NCI-H524 (cell line): ENCODE results near the gene NCBP1.
A peak's percentile ranks its signal among the peaks of the same experiment; 100 is the strongest.

Source experiments
- DNase-seq, 2 experiments: peaks; one replicate each; lab custom pipeline; 2025; lab: John Stamatoyannopoulos, UW

NCBP1 gene

DNA sequence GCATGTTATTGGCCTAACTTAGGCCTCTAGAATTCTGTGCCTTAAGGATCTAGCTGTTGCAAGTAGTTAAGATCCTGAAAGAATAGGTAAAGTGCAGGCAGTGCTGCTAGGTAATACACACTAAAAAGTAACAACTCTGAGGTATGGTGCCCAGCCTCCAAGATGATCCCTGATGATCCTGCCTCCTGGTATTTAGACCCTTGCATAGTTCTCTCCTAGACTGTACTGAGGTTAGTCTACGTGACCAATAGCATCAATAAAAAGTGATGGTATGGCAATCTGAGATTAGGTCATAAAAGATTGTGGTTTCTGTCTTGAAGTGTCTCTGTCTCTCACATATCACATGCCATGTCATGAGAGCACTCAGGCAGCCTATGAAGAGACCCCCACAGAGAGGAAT lies 9.7 kb upstream of the NCBP1 start:
- DNase-seq, result no peak

DNA sequence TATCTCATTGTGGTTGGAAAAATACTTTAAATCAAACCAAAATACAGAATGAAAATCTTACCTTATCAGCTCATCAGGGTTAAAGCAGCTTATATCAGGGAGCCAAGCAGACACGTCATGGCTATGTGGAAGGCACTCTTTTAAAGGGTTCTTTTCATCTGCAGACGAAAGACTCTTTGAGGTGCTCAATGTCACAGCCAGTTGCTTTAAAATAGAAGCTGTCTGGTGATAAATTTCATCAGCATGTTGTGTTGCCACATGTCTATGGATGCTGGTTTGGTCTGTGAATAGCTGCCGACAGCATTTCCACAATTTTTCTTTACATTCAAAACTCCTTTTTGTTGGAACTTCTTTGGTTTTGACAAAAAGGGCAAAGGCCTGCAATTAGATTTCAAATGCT lies 8.0 kb upstream of the NCBP1 start:
- no peak for DNase-seq

DNA sequence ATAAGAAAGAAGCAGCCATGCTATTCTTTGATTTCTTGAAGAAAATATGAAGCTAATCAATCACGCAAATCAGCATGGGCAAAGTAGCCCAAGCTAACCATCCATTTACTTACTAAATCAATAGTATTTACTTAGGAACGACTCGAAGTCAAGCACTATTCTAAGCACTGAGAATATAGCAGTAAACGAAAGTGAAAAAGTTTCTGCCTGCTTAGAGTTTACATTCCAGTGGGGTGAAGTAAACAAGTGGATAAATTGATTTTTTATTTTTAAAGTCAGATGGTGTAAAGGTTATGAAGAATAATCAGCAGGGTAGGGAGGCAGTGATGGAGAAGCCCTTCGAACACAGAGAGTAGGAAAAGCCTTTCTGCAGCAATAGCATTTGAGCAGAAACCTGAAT lies 6.0 kb upstream of the NCBP1 start:
- DNase-seq, result no peak

DNA sequence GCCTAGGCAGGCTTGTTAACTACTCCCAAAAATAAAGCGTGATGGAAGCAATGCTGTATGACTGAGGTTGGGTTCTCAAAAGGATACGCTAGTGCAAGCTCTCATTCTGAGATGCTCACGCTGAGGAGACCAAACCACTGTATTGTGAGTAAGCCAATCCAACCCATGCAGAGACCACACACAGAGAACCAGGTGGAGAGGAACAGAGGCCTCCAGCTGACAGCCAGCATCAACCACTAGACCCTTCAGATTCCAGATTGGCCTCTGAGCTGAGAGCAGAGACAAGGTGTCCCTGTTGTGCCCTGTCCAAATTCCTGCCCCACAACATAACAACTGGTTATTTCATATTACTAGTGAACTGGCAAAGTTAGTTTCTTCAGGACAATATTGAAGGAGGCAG lies 5.0 kb upstream of the NCBP1 start:
- no peak for DNase-seq

DNA sequence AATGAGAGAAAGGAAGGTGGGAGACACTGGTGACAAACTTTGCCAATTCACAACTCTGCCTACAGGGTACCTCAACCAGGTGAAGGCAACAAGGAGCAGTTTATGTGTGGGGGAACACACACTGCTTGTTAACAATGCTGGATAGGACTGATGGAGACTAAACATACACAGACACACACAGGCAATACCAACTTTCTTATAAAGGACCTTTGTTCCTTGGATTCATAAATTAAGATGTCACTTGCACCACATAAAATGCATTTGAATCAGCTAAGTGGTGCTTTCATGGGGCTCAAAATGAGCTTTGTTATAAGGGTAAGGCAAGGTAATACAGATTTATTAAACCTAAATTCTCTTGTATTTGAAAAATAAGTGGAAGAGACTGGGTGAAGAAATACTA lies 4.5 kb upstream of the NCBP1 start:
- no peak for DNase-seq

DNA sequence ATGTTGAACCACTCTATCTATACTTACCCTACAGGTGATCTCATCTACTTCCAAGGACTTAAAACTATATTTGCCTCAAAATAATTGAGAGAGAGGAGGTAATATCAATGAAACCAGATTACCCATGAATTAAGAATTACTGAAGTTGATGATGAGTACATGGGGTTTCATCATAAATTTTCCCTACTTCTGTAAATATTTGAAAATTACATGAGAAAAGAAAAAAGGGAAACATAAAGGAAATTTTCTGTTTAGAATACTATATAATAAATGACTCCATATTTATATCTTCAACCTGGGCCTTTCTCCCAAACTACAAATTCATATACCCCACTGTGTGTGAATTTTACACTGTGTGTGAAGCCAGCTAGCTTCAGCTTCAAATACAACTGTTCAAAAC lies 3.0 kb upstream of the NCBP1 start:
- no peak for DNase-seq

DNA sequence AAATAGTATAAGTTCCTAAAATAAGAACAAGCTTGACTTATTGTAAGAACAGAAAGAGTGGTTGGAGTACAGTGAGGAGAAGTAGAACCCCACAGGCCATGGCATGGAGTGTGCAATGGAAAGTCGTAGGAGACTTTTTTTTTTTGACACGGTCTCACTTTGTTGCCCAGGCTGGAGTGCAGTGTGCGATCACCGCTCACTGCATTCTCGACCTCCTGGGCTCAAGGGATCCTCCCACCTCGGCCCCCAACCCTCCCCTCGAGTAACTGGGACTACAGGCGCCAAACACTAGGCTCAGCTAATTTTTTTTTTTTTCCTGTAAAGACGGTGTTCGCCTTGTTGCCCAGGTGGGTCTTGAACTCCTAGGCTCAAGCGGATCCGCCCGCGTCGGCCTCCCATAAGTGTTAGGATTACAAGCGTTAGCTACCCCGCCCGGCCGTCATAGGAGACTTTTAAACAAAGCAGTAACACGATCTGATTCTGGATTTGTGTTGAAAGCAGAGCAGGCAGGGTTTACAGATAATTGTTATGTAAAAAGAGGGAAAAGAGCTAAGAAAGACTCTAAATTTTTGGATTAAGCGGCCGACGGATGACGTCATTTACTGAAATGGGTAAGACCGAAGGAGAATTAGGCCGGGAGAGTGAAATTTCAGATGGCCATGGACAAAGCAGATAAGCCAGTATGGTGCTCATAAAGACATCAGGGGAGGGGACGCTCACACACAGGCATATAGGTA lies 1.2 kb upstream of the NCBP1 start:
- peak; percentile 71 to 79 for DNase-seq

DNA sequence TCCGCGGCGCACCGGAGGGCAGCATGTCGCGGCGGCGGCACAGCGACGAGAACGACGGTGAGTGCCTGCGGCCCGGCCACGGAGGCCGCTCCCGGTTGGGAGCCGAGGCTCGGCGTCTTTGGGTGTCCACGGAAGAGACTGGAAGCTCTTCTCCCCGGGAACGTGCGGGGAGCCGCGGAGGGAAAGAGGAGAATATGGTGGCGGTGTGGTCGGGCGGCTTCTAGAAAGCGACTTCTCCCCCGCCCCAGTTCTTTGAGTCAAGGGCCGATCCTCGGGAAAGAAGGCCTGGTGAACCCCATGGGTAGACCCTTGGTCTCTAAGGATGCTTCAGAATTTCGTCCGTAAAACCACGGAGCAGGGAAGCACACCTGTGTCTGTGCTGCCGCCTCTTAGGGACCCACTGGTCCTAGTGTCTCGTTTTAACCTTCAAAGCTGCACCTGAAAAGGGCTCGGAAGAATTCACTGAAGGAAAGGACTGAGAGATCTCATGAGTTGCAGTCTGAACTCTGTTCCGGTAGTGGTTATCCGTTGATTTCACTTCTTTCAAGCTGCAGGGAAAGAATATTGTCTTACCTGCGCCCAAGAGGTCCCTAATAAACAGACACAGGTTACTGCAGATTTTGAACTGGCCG lies 354 bp downstream of the NCBP1 start:
- peak in 1 of 2 experiments; percentile 47 for DNase-seq

DNA sequence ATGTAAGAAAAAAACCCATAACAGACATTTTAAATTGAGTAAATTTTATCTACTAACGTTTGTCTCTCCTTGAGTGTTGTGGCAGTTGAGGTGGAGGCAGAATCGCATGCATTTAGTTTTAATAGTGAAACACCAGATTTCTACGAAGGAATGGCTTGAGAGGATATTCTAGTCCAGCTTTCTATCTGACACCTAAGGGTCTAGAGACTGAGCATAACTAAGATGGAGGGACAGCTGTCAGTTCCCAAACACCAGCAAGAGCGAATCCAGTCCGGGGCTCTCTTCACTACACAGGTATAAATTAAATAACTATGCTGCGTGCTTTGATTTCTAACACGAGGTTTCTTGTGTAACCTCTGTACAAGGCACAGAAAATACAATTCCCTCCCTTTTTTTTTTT lies 1.4 kb downstream of the NCBP1 start:
- no peak for DNase-seq

DNA sequence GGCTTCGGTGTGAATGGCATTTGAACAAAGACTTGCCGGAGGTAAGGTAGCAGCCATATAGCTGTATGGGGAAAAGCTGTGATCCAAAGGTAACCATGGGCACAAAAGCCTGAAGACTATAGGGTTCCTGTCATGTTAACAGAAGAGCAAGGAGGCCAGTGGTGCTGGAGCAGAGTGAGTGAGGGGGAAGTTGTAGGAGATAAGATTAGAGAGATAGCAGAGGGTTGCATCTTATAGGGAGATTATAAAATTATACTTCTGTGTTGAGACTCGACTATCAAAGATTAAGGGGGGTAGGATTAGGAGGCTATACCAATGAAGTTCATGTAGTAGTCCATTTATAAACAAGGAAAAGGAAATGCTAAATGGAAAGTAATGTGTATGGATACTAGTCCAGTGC lies 3.3 kb downstream of the NCBP1 start:
- DNase-seq, result no peak

DNA sequence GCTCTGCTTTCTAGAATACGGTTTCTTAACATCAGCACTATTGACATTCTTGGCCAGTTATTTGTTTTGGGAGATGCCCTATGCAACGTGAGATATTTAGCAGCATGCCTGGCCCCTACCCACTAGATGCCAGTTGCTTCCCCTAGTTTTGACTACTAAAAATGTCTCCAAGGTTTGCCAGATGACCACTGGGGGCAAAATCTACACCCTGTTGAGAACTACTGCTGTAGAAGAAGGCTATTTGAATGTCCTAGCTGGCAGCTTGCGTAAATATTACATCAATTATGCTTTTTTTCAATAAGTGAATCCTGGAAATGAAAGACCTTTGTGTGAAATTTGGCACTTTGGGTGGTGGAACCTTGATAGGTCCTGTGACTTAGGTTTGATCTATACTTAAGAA lies 5.0 kb downstream of the NCBP1 start:
- DNase-seq, result no peak

DNA sequence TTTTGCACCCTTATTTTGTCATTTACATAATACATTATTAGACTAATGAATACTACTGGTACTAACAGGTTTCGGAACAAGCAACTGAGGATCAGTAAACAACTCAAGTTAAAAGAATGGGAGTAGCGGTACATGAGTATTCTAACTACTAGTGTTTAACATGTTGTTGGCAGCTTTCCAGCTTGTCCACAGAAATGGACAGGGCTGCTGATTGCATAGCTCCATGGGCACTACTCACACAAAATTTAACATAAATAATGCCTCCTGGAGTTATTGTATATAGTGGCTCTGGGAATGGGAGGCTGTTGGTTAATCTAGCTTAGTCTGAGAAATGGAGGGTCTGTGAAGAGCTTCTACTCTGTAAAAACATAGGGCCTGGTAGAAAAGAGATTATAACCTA lies 6.7 kb downstream of the NCBP1 start:
- DNase-seq, result no peak

DNA sequence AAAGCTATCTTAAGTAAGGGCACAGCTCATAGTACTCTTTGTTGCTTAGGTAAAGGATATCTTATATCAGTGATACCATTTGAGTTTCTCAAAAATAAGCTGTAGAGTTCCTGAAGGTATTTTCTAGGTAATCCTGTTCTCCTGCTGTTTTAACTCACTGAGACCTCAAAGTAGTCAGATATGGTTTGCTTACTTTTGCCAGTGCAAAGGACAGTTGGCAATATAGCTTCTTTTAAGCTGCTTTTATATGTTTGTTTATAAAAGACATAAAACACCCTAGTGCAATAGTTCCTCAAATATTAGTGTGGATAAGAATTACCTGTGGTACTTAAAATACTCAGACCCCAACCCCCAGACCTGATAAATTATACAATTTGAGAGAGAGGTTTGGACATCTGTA lies 12.1 kb downstream of the NCBP1 start:
- DNase-seq, result no peak

DNA sequence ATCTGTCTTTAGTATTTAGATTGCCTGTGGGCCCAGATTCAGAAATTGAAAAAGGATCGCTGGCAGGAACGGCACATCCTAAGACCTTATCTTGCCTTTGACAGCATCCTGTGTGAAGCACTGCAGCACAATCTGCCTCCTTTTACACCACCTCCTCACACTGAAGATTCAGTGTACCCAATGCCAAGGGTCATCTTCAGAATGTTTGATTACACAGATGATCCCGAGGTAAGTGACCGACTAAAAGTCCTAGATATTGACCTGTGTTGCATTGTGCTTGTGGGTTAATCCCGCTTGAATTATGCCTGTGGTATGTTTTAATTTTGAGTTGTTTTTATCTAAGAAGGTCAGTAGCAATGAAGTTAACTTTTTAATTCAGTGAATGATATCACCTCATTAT lies 14.4 kb downstream of the NCBP1 start:
- DNase-seq, result no peak

DNA sequence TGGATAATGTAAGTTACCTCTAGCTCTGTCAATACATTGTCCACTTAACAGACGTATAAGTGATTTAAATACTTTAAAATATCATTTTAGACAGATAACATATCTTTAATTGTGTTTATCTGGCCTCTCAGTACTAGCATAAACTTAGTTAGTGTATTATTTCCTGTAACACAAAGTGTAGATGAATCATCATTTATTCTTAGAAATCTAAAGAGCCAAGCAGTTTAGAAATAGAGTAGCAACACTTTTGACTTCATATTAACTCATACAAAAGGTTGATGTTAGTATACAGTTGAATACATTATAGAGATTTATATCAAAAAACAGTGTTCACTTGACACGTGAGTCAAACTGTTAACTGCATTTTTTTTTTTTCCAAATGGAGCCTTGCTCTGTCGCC lies 18.0 kb downstream of the NCBP1 start:
- DNase-seq, result no peak

DNA sequence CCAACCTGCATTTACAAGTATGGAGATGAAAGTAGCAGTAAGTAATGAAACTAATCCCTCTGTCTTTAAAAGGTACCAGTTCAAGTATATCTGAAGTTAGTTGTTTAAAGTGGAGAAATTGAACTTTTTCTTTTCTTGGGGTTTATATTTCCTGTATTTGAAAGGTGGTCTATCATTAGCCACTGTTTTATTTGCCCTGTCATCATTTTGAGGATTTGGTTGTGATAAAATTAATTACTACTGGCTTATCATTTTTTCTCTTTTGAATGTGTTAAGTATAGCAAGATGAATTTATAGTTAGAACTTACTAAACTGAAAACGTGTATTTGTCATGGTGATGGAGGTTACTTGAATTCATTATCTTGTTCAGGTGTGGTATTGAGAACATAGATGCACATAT lies 25.1 kb downstream of the NCBP1 start:
- no peak for DNase-seq

DNA sequence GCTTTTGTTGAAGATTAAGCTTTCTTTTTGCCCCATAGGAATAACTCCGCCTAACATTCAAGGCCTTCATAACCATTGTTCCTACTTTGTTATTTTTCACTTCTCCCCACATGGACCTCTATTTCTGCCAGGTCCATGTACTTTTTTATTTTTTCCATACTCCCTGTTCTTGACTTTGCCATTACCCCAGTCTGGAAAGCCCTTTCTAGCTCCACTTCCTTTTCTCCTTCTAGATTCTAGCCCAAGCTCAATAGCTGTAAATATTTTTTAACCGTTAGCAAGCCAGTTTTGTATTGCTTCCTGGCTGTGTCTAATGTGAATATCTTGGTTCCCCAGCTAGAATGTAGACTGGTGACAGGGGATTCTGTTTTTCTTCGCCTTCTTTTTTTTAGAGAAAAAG lies 26.1 kb downstream of the NCBP1 start:
- no peak for DNase-seq

DNA sequence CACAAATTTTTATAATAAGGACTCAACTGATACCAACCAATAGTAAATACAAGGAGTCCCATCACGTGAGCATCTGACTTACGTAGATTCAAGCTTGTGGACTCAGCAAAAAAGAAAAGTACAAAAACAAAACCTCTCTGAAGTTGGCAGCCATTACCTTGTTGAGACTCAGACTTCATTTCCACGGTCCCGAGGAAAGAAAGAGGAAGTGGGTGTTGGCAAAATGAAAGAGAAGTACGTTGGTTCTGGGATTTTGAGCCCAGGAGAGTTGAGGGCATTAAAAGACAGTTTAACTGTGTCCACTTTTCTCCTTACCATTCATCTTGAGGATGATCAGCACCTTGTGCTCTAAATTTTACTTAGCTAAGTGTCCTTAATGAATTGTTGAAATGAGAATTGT lies 26.7 kb downstream of the NCBP1 start:
- DNase-seq, result no peak

DNA sequence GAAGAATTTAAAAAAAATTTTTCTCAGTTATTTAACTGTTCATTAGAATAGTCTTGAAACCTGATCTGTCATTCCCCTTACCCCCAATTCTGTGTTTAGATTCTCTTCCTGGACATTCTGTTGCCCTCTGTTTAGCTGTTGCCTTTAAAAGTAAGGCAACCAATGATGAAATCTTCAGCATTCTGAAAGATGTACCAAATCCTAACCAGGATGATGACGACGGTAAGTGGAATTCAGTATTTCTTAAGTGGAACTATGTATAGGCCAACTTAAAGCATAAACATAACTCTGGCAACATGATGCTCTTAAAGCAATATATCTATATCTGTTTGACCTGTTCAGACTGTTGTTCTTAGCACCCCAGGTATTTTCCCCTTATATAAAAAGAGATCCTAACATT lies 27.2 kb downstream of the NCBP1 start:
- no peak for DNase-seq

DNA sequence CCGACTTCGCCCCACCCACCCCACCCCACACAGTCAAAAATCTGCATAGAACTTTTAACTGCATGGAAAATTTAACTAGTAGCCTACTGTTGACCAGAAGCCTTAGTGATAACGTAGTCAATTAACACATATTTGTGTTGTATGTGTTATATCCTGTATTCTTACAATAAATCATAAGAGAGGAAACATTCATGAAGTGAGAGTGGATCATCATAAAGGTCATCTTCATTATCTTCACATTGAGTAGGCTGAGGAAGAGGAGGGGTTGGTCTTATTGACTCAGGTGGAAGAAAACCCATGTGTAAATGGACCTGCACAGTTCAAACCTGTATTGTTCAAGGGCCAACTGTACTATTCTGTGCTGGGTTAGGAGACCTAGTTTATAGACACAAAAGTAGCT lies 32.1 kb downstream of the NCBP1 start:
- no peak for DNase-seq

DNA sequence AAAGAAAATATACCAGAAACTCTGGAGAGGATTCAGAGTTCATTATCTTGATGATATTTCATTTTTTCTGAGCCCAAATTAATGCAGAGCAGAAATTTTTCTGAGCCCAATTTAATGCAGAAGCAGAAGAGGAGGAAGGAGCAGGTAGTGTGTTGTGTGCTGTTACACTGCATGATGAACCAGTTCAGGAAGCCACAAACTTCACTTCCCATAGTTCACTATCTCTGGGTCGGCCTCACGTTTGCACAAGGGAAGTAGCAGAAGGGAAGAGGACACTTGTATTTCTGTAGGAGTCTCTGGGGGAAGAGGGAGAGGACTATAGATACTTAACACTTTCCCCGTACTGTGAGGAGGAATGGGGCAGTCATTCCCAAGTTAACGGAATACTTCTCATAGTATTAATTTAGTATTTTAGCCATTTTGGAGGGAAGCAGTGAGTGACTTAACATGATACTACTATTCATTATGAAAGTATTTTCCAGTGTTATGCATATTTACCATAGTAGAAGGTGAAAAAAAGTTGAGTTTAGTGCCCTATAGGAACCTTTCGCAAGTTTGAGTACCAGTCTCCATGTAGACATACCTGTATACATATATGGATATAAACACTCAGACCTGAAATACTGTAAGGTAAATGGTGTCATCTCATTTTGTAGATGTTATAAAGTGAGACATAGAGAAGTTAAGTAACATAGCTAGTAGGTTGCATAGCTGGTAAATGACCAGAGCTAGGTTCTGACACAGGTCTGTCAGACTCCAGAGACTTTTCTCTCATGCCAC lies 33.5 kb downstream of the NCBP1 start:
- no peak for DNase-seq

DNA sequence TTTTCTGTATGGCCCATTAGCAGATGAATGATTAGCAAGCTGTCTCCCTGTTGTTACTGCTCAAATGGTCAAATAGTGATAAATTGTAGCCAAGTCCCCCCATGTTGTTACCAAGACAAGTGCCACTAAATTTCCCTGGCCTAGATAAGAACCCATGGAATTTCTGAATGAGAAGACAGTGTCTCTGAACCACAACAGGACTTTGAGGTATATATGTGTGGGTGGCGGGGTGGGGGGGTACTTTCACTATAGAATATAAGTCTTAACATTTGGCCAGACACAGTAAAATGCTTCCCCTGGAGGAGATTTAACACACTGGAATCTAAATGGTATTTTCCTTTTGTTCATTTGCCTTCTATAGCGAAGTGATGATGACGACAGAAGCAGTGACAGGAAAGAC lies 34.9 kb downstream of the NCBP1 start:
- no peak for DNase-seq

DNA sequence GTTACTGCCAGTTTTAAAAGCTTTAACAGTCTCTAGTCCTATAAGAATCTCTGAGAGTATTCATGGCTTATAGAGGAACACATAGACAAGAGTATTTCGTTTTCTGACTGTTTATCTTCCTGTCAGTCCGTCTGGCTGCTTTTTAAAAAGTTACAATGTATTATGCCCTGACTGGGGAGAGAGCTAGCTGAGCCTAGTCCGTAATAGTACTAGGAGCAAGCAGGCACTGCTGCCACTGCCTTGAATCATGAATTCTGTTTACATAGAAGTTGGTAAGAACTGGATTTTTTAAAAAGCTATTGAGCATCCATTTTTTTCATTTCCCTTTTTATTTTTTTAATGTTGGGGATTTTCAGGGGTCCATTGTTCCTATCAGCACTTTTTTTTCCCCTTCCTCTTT lies 37.0 kb downstream of the NCBP1 start:
- no peak for DNase-seq
